ENCODE data around the gene NAGS.
"Not testable (repeated sequence)": the region's sequence is repeated elsewhere in the genome, so short reads cannot be mapped to it uniquely, and the experiment has no call there.

The NAGS gene

GRCh38 chr17:44039829-44040635, 35.6 kb downstream of the NAGS start:
- no peak for DNase-seq

- no peak for DNase-seq
These were observed 38.9 kb downstream of the NAGS start for GRCh38 chr17:44043272-44043696.

DNA sequence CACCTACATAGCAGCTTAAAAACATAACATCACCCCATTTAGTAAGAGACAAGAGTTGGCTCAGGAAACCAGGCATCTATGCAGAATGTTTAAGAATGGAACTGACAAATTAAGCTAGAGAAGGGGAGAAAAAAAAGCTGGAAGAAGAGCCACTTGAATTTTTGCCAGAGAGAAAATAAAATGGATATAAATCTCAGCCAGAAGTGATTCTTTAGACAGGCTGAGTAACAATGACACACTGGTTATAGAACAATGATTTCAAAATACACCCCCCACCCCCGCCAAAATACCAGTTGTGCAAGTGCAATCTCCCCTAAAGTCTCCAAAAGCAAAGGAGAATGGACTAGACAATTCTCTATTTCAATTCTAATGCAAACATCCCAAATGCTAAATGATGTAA, 39.6 kb downstream of the NAGS start:
- no peak for DNase-seq

DNA sequence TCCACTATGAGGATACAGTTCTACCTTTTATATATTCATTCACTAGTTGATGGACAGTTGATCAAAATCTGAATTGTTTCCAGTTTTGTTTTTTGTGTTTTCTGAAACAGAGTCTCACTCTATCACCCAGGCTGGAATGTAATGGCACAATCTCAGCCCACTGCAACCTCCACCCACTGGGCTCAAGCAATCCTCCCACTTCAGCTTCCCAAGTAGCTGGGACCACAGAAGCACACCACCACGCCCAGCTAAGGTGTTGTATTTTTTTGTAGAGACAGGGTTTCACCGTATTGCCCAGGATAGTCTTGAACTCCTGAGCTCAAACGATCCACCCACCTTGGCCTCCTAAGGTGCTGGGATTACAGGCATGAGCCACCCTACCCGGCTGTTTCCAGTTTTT, 41.1 kb downstream of the NAGS start:
- DNase-seq: no peak

GRCh38 chr17:44046893-44047292, 42.5 kb downstream of the NAGS start:
- not testable (repeated sequence) for DNase-seq

DNA sequence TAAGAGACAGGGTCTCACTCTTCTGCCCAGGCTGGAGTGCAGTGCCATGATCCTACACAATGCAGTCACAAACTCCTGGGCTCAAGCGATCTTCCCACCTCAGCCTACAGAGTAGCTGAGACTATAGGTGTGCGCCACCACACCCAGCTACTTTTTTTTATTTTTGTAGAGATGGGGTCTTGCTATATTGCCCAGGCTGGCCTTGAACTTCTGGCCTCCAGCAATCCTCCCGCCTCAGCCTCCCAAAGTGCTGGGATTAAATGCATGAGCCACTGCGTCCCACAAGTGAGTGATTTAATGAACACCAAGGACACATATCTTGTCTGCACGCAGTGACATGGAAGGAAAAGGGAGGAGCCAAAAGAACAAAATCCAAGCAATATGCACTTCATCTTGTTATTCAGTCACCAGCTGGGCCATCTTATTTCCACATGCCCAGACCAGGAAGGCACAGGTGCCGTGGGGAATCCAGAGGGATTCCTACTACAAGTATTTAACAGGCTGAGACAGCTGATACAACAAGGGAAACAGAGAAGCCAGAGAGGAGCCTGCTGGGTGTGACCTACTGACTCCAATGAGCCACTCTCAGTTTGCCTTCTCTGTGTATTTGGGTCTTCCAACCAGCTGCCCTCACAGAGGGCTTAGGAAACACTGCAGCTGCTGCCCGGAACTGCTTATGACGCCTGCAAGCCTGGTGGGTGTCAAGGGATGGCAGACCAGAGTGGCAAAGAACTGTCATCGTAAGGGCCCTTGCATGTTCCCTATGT, 45.1 kb downstream of the NAGS start:
- no peak for DNase-seq

GRCh38 chr17:44053125-44053872, 48.9 kb downstream of the NAGS start:
- DNase-seq: no peak
